GM18498 (cell line): ENCODE measurements around the gene PAMR1.

Source experiments
- ATAC-seq: cut with Tn5 transposase; IDR thresholded peaks from one replicate; pipeline ENCODE4 v1.9.1; 2021; ENCODE audit warnings: mild to moderate bottlenecking, moderate library complexity; ENCODE audit not compliant: unreplicated experiment

The PAMR1 gene

DNA sequence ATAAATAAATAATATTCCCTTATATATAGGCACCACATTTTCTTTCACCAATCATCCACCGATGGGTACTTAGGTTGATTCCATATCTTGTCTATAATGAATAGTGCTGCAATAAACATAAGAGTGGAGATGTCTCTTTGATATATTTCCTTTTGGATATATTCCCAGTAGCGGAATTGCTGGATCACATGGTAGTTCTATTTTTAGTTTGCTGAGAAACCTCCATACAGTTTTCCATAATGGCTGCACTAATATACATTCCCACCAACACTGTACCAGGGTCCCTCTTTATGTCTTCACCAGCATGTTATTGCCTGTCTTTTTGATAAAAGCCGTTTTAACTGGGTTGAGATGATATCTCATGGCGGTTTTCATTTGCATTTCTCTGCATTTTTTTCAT is 23.6 kb downstream of the PAMR1 start:
- no peak for ATAC-seq

DNA sequence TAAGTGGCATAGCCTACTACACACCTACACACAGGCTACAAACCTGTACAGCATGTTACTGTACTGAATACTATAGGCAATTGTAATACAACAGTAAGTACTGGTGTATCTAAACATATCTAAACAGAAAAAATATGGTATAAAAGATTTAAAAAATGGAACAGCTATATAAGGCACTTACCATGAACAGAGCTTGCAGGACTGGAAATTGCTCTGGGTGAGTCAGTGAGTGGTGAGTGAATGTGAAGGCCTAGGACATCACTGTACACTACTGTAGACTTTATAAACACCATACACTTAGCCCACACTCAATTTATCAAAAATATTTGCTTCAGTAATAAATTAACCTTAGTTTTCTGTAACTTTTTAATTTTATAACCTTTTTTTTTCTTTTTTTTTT is 24.7 kb downstream of the PAMR1 start:
- no peak for ATAC-seq

DNA sequence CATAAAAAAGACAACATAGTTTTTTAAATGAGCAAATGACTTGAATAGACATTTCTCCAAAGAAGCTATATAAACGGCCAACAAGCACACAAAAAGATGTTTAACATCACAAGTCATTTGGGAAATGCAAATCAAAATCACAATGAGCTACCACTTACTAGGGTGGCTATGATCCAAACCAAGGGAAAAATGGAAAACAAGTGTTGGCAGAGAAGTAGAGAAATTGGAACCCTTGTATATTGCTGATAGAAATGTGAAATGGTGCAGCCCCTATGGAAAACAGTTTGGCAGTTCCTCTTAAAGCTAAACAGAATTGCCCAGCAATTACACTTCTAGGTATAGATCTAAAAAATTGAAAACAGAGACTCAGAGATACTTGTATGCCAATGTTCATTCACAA is 29.0 kb downstream of the PAMR1 start:
- ATAC-seq: no peak

DNA sequence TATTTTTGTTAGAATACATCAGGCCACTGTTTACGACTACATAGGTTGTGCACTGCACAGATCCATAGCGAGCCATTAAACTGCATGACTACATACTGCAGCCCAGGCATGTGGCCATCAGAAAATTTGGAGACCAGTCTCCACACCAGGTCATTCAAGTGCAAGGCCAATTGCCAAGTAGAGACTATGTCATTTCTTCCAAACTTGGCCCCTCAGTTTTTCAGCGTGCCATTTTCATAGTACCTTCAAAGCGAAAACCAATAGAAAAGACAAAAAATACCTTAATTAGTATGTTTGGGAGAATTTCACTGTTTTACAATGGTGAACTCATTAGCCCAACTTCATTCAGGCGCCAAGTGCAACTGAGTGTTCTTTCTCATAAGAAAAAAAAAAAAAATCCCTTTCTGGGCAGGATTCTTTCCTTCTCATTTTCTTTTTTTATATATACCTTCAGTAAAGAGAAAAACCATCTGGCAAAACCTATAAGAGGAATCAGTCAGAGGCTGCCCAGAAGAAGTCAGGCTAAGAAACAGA is 30.4 kb downstream of the PAMR1 start:
- ATAC-seq: no peak

DNA sequence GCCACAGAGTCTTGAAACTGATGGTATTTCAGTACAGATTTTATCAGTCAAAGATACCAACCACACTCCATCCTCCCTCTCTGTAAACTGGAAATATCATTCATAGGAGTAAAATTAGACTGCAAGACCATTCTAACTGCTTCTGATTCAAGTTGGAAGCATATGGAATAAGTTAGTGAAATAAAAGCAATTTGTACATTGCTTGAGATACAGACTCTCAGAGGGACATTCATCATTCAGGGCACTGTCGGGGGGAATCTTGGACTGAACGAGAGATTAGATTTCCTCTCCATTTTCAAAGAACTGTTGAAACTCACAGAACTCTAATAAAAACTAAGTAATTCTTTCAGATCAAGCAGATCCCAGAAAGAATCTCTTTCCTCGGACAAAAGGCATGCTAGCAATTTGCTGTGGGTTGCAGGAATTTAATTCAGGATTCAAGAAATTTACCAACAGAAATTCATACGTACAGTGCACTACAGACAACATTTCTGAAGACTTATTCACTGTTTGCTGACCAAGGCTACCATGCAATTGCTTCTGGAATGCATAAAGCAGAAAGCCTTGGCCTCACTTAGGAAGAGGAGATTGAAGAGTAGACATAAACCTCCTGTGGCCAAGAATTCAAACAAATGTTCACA is 34.1 kb downstream of the PAMR1 start:
- no peak for ATAC-seq

DNA sequence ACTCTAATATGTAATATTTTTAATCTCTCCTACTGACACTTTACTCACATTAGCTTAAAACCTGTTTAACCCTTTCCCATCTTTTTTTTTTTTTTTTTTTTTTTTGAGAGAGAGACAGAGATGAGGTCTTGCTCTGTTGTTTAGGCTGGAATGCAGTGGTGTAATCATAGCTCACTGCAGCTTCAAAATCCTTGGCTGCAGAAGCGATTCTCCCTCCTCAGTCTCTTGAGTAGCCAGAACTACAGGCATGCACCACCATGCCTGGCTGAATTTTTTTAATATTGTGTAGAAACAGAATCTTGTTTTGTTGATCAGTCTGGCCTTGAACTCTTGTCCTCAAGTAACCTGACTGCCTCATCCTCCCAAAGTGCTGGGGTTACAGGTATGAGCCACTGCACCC is 37.3 kb downstream of the PAMR1 start:
- no peak for ATAC-seq

DNA sequence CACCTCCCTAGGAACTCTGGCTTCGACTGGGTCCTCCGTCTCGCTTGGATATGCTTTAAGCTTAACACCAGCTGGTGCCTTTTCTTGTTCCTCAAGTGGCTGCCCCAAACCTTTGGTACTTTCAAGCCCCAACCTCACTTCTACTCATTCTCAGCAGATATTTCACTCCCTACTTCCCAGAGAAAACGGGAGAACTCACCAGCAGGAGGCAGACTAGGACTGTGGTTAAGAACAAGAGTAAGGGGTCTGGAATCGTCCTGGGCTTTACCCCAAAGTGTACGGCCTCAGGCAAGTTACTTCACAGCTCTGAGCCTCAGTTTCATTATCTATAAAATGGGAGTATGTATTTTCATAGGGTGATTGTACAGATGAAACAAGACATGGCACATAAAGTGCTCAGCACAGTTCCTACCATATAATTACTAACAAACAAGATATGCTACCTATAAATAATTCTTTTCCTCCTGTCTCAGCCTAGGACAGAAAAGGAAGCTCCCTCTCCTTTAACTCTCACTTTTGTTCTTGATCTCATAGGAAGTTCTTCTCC is 37.8 kb downstream of the PAMR1 start:
- no peak for ATAC-seq

DNA sequence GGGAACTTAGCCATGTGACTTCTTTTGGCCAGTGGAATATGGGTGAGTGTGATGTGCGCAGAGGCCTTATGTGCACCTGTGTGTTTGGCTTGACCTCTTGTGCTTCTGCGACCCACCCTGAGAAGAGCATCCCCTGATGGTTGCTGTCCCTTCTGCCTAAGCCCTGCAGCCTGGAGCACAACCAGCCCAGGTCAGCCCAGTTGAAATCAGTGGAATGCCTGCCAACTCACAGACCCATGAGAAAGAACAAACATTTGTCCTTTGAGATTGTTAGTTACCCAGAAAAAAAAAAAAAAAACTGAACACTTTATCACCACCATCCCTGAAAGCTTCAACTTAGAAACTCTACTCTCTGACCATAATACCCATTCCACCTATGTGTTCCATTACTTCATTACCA is 38.5 kb downstream of the PAMR1 start:
- ATAC-seq: no peak

DNA sequence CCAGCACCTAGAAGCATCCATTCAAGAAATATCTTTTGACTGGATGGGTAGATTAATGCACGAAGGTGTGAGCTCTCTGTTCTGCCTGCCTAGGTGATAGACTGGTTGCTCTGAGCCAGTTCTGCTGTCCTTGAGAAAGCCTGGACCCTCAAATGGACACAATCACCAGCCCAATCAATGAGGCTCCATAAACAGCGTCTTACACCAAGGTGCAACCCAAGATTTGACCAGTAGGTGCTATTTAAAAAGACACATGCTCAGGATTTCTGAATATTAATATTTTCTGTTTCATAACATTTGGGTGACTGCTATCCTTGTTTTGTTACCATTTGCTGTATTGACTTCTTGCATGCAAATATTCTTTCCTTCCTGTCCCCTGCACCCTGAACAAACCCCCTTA is 39.0 kb downstream of the PAMR1 start:
- ATAC-seq: no peak

DNA sequence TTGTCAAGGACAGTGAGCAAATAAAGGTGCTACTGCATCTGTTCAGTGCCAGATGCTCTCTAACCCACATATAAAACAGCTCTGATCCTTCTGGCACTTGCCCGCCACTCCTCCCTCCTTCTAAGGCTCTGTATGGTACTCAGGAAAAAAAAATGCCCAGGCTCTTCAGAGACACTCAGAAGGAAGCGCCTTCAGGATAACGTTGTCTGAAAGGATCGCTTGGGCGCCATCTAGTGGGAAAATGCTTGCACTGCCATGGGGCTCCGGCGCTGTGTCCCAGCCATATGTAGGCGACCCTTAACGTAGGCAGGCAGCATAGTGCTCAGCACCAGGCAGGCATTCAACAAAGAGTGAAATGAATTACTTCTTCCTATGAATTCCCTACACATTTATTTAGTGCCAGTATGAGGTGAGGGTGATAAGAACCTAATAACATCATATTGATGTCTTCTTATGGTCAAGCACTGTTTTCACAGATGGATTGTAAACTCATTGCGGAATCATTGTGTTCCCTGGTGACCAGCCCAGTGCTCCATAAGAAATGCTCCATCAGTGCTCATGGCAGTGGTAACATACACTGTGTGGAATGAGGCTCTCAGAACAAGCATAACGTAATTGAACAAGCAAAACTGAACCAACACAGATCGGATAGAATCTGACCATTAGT is 39.6 kb downstream of the PAMR1 start:
- ATAC-seq: peak; percentile 92

DNA sequence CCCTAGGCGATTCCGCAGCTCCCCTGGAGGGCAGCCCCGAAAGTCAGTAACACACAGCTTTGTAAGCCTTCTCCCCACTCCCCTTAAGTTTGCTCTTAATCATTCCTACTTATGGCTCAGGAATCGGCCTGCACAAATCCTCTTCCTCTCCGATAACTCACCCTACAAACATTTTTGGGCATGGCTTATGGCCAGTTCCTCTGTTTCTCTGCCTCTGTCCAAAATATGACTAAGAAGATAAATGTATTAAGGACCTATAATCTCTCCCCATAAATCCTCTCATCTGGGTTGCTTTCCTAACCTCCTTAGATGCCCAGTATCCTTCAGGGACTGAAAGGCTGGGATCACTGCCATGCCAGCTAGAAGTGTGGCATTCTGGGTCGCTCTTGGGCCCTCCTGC is 41.0 kb downstream of the PAMR1 start:
- ATAC-seq: no peak

DNA sequence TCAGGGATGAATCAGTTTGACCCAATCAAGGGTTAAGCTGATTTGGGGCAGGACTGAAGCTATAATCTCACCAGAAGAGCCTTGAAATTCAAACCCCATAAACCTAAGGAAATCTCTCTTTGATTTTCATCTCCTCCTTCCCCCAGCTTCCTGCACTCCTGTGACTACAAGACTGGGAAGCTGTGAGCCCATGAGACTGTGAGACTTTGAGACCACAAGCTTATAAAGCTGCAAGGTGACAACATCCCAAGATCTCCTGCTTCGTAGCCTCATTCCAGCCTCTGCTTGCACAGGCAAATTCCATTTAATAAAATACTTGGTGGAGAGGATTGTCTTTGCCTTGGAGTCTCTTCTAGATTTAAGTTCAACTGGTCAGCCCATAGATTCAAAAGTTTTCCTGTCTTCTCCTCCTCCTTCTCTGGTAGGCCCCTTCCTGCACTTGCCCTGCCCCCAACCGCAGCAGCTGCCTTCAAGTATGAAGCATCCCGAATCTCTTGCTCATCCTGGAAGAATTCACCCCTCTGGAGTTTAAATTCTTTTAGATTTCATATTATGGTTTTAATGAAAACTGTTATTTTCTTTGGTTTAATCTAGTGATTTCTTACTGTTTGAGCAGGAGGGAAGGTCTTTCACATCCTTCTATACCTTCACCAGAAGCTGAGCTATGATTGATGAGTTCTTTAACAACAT is 42.1 kb downstream of the PAMR1 start:
- no peak for ATAC-seq

DNA sequence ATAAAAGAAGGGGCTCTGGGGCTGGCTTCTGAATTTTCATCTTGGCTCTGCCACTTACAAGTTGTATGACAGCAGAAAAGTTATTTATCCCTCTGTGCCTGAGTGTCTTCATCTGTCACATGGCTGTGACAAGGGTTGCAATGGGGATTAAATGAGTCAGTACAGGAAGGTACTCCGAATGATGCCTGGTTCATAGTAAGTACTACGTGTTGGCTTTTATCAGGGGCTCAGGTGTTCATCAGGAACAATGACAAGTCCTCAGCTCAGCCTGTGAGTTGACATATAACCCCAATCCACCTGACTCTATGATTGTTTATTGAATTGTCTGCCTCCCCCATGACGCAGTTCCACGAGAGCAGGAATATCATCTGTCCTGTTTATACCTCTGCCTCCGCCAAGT is 45.7 kb downstream of the PAMR1 start:
- no peak for ATAC-seq

DNA sequence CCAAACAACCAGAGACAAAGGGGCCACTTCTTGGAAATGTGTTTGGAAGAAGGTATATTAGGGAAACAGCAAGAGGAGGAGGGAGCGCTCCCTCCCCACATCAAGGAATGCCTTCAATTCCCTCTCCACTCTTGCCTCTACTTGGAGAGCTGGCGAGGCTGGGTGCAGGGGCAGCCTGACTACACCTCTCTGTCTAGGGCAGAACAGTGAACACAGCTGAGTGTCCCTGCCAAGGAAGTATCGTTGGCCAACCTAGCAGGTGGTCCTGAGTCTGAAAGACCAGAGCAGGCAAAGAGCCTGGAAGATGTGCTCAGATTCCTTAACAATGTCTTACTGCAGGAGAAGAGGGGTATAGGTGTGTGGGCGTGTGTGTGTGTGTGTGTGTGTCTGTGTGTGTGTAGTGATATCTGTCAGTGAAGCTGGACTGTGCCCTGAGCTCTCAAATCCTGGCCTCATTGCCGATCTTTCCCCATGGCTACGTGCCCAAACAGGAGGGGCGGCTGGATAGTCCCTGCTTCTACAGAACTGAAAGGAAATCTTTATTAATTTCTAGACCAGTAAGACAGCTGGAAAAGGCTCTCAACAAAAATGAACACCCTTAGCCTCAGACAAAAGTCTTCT is 46.8 kb downstream of the PAMR1 start:
- ATAC-seq: no peak

DNA sequence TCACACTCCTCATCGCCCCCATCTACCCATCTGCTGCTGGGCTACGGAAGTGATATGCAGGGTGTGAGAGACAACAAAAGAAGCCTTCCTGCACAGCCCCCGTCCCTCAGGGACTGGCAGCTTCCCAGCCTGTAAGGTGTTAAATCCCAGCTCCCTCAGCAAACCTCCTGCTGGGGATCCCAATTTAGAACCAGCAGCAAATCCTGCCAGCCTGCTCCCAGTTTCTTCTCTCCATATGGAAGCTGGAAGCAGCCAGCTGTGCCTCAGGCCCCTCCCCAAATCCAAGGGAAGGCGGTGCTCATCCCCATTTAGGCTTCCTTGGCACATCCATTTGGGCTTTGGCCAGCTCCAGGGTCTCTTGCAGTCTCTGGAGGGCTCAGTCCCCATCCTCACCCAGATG is 47.5 kb downstream of the PAMR1 start:
- ATAC-seq: no peak

DNA sequence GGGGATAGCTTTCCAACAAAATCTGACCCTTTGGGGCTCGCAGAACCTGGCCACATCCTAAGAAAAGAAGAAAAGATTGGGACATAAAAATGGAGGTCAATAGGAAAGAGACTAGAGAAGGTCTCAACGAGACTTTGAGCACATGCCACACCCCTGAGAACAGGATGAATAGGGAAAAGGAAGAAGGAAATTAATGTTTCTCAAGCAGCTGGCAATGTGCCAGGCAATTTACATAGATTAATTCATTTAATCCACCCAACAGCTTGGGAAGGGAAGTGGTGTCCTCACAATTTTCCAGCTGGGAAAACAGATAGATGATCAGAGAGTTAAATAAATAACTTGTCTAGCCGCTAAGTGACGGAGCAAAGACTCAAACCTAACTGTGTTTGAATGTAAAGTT is 50.7 kb downstream of the PAMR1 start:
- no peak for ATAC-seq

DNA sequence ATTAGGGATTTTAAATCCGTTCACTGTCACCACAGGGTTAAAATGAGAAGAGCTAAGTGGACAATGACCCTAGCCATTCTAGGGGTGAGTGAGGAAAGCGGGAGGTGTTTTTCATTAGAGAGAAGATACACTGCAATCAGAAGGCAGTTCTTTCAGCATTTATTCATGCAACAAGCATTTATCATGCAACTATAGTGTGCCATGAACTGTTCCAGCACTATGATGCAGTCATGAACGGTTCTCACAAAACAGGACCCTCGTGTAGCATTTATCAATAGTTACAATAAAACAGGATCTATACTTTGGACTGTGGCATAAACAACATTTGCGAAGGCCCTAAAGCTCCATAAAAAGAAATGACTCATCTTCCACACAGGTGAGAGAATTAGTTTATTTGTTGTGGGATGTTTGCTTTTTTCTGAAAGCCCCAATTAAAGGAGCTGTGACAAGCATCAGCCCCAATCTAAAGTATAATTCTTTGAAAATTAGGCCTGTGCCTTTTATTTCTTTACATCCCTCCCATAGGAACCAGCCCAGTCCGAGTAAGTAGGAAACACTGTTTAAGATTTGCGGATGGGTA is 51.5 kb downstream of the PAMR1 start:
- no peak for ATAC-seq

DNA sequence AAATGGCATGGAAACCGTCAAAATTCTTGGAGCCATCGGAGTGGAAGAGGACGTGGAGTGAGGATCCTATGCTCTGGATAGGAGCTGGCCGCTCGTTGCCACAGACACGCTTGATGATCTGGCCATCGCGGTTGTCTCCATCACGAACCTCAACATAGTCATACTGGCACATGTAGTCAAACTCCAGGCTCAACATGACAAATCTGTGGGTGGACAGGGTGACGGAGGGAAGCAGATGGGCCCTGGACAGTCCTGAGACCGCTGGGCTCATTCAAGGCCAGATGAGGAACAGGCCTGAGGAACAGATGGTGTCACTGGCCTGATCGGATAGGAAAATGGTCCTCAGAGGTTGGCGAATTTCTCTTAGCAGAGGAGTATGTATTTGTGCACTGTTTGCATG is 54.8 kb downstream of the PAMR1 start:
- no peak for ATAC-seq

DNA sequence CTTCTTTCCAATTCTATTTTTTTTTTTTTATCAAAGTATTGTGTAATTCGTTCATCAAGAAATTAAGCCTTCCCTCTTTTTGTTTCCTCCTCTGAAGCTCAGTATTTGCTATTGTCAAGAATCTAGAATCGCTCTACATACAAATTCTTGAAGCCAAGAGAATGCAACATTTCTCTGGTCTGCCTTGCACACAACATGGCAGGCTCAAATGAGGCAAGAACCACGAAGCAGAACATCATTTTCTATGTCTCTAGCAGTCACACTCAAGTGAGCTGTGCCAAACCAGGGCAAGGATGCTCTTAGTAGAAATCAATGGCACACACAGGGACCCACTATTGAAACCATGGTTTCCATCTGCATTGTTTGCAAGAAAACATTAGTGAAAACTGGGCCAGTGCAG is 59.4 kb downstream of the PAMR1 start:
- no peak for ATAC-seq

DNA sequence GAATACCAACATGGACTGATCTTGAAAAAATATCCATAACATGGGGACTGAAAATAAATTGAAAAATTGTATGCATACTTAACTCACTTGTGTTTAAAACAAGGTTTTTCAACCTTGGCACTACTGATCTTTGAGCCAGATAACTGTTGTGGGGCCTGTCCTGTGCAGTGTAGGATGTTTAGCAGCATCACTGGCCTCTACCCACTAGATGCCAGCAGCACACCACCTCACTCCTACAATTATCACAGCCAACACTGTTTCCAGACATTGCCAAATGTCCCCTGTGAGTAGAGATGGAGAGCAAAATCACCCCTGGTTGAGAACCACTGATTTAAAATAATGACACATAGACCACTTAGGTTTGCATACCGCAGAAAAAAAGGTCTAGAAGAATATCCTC is 61.1 kb downstream of the PAMR1 start:
- no peak for ATAC-seq

DNA sequence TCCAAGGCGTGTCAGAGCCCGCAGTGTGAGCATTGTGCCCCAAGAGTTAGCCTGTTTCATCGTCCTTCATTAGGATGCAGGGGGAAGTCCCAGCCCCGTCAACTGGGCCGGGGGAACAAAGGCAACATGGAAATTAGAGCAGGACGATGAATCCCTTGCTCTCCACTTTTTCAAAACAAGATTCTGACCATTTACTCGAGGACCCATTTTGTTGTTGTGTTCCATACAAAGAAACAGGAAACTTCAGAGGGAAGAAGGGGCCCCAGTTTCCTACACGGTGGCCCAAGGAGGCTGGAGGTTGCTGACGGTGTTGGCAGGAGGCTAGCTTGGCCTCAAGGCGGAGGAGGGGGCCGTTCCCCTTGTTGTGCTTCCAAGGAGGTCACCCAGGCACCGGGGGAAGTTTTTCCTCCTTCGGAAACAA is 62.1 kb downstream of the PAMR1 start:
- ATAC-seq: no peak
